ENCODE measurements around the gene CHAC2.
"Not testable (repeated sequence)": the region's sequence is repeated elsewhere in the genome, so short reads cannot be mapped to it uniquely, and the experiment has no call there.

CHAC2 gene

DNA sequence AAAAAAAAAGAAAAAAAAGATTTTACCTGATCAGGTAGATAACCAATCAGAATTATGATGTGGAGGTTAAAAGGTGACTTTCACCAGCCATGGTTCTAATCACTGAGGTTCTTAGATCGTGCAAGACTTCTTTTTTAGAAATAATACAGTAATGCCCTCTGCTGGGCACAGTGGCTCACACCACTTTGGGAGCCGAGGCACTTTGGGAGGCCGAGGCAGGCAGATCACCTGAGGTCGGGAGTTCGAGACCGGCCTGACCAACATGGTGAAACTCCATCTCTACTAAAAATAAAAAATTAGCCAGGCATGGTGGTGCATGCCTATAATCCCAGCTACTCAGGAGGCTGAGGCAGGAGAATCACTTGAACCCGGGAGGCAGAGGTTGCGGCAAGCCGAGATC is 56.0 kb downstream of the CHAC2 start:
- intact Hi-C loops (cut with DNase I); DNase-seq: not testable (repeated sequence)

All from posterior cingulate gyrus (tissue), 11 donors.